ENCODE data around the gene CLIP1.

DNA sequence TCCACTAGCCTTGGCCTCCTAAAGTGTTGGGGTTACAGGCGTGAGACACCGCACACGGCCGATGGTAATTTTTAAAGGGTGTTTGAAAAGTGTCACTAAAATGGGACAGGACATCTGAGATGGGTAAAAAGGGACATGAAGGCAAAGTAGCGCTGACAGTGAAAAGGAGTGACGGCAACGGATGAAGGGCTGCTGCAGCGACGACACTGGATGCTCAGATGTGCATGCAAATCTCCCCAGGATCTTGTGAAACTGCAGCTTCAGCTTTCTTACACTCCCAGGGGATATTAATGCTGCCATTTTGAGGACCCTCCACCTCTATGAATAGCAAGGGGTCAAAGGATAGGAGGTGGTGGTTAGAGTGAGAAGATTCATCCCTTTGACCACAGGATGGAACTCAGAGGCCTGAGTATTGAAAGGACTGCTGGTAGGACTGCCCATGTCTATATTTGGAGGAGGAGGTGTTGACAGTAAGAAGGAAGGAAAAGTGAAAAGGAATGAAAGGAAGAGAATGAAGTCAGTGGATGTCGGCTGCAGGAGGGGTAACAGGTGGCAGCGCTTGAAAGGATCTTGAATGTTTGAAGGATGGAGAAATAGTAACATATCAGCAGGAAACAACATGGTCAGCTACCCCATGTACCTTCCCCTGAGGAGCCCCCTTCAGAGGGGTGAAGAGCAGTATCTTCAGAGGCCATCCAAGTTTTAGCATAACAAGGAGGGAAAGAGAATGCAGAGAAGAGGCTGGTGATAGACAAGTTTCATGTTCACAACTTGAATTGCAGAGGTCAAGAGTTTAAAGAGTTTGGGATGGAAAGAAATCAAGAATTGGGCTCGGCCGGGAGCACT is 37.1 kb downstream of the CLIP1 start:
- TF ChIP-seq EZH2 (IDR thresholded peaks at IDR 0.05; ENCODE audit: borderline replicate concordance, low read depth, low read length, severe bottlenecking): no peak
- TF ChIP-seq, protein P1, sequence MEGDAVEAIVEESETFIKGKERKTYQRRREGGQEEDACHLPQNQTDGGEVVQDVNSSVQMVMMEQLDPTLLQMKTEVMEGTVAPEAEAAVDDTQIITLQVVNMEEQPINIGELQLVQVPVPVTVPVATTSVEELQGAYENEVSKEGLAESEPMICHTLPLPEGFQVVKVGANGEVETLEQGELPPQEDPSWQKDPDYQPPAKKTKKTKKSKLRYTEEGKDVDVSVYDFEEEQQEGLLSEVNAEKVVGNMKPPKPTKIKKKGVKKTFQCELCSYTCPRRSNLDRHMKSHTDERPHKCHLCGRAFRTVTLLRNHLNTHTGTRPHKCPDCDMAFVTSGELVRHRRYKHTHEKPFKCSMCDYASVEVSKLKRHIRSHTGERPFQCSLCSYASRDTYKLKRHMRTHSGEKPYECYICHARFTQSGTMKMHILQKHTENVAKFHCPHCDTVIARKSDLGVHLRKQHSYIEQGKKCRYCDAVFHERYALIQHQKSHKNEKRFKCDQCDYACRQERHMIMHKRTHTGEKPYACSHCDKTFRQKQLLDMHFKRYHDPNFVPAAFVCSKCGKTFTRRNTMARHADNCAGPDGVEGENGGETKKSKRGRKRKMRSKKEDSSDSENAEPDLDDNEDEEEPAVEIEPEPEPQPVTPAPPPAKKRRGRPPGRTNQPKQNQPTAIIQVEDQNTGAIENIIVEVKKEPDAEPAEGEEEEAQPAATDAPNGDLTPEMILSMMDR (IDR thresholded peaks at IDR 0.05; ENCODE audit: borderline replicate concordance, extremely low read depth, low read length, poor library complexity, severe bottlenecking): no peak
